HG02588 (cell line): Measurements from ENCODE around the gene FSD2.
"Not testable (repeated sequence)": the region's sequence is repeated elsewhere in the genome, so short reads cannot be mapped to it uniquely, and the experiment has no call there.

Experiments
- ATAC-seq: cut with Tn5 transposase; IDR thresholded peaks from one replicate; pipeline ENCODE4 v1.9.1; 2021; ENCODE audit warnings: mild to moderate bottlenecking, moderate library complexity; ENCODE audit not compliant: unreplicated experiment

FSD2 gene

DNA sequence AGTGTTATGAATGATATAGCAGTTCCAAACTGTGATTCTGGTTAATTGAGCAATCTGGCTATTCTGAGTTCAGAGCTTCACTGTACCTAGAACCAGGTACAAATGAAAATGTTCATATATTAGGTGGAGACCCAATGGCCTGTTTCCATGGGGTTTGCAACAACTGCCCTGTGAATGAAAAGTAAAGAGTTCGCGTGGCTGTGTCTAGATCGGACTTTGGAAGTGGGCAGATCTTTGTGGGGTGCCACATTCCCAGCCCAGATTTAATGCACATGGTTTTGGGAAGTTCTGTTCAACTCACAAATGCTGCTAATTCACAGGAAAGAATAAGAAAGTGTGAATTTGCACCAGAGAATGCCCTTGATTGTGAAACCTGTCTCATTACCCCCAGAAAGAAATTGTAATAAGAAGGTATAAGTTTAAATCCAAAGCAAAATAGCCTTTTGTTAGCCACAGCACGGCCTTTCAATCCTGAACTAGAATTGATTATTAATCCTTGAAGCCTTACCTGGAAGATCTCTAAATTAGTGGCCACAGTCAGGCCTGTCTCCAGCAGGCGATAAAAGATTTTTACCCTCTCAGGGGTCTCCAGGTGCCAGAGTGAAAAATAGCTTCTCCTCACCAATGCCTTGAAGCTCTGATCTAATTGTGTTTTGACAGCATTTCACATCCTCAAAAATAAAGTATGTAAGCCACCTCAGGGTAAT, 26.2 kb upstream of the FSD2 start:
- no peak for ATAC-seq

DNA sequence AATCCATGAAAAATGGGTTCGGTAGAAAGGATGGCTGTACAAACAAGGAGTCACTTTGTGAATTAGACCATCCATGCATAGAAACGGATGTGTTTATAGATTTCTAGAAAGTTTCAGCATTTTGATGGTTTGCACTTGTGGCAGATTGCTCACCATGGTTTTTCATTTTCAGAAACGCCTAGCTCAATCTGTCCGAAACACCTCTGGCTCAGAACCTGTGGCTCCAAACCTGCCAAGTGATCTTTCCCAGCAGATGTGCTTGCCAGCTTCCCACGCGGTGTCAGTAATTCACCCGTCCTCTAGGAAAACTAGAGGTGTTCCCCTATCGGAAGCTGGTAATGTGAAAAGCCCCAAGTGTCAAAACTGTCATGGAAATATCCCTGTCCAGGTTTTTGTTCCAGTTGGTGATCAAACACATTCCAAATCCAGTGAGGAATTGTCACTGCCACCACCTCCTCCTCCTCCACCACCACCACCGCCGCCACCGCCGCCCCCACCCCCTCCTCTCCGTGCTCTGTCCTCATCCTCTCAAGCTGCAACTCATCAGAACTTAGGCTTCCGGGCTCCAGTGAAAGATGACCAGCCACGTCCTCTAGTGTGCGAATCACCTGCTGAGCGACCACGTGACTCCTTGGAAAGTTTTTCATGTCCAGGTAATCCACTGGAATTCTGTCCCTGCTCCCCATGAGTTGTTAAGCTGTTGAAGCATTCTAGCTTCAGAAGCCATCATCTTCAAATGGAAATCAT, 24.7 kb upstream of the FSD2 start:
- no peak for ATAC-seq

DNA sequence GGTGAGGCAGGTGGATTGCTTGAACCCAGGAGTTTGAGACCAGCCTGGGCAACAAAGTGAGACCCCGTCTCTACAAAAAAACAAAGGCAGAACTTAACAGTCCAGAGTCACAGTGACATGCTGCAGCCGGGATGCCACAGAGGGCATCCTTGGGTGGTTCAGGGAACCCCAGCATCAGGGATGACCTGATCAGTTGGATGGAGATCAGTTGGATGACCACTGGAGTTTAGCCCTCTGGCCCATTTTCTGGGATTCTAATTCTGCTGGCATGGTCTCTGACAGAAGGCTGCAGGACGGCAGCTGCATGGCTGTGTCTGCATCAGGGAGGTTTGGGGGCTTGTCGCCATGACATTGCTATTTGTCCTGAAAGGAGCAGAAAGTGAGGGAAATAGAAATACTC, 23.4 kb upstream of the FSD2 start:
- no peak for ATAC-seq

DNA sequence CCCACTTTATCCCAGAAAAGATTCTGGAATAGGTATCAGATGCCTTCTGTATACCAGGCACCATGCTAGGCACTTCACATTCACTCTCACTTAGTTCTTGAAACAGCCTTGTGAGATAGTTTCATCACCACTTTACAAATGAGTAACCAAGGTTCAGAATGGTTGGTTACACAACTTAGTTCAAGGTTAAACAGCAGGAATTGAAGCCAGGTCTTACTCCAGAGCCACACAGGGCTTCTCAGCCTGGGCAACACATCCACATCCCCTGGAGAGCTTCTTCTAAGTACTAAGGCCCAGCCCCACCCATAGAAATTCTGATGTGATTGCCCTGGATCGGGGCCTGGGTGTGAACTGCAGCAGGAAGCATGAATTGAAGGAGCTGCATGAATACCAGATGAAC, 22.2 kb upstream of the FSD2 start:
- no peak for ATAC-seq

DNA sequence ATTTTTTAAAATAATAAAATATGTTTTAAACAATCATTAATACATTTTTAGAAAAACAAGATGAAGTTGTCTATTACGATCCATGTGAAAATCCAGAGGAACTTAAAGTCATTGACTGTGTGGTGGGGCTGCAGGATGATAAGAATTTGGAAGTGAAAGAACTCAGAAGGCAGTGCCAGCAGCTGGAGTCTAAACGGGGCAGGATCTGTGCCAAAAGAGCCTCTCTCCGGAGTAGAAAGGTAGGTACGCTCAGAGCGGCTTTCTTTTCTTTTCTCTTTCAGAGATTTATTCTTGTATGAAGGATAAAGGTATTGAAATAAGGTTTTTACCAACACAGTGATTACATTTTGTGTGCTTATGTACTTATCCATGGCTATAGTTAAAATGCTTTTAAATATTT, 17.2 kb upstream of the FSD2 start:
- ATAC-seq, result no peak

DNA sequence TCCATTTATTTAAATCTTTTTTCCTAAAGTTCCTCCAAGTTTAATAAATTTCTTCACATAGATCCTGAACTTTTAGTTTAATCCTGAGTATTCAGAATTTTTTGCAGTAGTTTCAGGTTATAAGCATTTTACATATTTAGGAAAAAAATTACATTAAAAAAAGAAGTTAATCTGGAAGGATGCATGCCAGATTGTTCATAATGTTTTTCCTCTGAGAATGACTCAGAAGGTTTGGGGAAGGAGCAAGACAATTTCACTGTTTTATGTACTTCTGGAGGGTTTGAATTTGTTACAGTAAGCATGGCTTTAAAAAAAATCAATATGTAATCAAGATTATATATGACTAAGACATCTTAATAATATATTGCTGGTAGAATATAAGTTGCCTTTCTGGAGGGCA, 16.0 kb upstream of the FSD2 start:
- not testable (repeated sequence) for ATAC-seq

DNA sequence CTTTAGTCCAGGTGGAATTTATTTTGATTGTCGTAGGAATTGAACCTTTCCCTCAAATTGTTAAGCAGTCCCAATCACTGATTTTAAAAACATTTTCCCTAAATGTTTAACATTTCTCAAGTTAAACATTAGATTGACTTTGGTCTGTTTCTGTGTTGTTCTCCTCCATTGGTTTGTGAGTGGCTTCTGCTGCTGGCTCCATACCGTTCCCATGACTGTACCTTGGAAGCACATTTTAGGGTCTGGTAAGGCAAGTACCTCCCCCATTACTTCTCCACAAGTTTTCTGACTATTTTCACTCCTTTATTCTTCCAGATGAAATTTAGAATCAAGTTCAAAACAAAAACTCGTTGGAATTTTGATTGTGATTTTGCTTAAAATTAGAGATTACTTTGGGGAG, 15.5 kb upstream of the FSD2 start:
- not testable (repeated sequence) for ATAC-seq

DNA sequence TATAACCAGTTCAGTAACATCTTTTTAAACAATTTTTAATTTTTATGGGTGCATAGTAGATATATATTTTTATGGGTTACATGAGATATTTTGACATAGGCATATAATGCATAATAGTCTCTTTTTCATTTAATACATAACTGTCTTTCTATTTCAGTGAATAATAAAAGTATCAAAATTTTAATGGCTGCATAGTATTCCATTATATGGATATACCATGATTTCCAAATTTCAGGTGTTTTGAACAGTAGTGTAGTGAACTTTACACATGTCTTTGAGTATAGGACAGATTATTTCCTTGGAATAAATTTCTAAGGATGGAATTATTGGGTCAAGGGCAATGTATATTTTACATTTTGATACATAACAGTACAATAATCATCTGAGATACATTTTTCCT, 14.3 kb upstream of the FSD2 start:
- ATAC-seq, result no peak

DNA sequence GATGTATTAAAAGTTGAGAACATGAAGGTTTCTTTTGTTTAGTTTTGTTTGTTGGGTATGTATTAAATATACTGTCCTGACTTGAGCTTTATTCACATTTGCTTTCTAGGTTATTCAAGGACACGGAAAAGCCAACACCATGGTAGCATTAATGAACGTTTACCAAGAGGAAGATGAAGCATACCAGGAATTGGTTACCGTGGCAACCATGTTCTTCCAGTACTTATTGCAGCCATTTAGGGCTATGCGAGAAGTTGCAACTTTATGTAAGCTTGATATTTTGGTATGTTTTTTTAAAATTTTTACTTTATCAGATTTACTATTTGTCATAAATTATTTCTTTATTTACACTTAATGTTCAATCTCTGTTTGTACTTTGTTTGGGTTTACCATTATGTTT, 7.1 kb upstream of the FSD2 start:
- ATAC-seq, result no peak

DNA sequence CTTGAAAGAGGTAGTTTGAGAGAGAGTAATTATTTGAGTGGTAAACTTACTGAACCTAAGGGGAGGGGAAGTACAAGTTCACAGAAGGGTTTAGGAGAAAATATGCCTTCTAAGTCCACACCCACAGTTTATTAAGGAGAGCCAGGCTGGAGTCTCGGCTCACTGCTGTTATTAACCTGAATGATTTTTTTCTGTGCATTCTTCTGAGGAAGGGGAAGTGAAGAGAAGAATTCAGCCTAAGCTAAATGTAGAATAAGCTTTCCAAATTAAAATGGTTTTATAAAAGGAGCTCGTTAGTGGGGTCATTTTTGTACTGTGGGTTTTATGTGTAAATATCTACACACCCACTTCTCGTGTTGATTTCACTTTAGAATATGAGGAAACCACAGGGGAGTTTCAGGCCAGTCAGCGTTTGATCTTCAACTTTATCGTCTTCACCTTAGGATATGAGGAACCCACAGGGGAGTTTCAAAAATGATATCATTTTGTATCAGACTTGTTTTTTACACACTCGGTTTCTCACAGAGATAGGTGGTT, 5.1 kb upstream of the FSD2 start:
- ATAC-seq, result no peak

DNA sequence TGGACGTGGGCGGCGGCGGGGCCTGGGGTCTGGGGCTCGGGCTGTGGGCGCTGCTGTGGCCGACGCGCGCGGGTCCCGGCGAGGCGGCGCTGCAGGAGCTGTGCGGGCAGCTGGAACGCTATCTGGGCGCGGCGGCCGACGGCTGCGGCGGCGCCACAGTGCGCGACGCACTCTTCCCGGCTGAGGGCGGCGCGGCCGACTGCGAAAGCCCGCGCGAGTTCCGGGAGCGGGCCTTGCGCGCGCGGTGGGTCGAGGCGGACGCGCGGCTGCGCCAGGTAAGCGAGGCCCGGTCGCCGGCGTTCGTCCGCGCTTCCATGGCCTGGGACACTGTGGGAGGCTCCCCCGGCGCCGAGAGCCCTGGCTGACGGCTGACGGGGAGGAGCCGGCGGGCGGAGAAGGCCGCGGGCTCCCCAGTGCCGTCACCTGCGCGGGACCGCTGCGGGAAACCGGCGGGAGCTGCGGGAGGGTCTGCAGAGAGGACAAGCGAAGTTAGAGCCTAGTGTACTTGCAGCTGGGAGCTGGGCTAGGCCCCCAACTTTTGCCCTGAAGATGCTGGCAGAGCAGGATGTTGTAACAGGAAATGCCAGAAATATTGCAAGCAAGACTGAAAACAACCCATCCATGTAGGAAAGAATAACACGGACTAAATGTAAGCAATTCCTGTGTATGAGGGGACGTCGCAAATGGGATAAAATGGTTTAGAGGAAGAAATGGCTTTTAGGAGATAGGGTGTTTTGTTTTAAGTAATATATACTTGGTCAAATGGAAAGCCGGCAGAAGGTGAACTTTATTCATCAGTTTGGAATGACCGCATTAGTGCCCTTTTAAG, 4.4 kb upstream of the FSD2 start:
- peak; percentile 24 for ATAC-seq

DNA sequence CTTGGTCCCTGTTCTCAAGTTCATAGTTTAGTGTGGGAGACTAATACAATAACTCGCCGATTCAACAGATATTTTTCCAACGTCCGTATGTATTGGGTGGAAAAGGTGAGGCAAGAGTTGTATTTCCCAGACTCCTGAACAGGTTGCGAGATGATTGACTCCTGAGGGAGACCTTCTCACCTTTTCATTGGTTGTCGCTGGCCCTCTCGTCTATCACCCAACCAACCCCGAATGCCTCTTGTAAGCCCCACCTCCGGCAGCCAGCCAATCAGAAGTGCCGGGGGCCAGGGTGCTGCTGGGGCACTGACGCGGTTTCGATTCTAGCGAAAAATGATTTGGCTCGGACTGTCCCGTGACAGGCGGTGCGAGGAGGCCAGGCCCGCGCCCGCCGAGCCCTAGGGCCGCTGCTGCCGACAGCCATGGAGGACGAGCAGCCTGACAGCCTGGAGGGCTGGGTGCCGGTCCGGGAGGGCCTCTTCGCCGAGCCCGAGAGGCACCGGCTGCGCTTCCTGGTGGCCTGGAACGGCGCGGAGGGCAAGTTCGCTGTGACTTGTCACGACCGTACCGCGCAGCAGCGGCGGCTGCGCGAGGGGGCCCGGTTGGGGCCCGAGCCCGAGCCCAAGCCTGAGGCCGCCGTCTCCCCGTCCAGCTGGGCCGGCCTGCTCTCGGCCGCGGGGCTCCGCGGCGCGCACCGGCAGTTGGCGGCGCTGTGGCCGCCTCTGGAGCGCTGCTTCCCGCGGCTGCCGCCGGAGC, 3.6 kb upstream of the FSD2 start, which contains the start of gene WHAMM:
Gene WHAMM, plus strand, starts transcription at position 321 of the 753 bp plus-strand sequence. Its CDS starts 99 bp downstream, at position 420.
- peak; percentile 79 for ATAC-seq

DNA sequence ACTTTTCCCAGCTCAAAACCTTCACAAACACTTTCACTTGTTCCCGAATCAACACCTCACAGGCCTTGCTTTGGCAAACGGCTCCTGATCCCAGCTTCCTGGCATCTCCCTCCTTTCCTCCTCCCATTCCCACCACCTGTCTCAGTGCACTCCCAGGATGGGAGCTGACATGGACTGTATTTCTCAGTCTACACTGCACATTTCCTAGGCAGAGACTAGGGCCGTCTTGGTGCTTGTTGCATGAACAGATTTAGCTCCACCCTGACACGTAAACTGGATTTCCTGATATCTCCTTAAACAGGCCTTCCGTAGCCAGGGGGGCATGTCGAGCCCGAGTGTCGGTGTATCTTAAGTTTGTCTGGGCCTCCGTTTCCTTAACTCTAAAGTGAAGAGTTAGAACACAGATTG, 2.8 kb upstream of the FSD2 start:
- ATAC-seq, result no peak

DNA sequence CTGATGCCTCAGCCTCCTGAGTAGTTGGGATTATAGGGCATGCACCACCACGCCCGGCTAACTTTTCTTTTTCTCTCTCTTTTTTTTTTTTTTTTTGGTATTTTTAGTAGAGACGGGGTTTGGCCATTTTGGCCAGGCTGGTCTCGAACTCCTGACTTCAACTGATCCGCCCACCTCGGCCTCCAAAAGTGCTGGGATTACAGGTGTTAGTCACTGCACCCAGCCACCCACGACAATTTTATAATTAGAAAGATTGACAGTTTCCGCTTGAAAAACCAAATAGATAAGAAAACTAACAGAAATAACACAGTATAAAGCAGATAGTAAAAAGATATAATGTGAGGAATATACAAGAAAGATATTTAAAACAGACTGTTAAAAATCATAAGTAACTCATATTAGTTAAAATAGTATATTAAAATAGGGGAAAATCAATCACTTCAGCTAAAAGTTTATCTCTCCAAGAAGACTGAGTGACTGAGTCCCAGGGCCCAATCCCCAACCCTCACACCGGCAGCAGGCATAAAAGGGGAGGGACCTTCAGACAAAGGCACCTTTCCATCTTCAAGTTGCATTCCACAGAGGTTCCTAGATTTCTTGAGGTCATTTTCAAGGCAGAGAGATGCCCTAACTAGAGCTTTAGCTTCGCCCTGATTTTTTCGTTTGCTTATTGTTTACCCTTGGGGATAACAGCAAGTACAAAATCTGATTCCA, 2.2 kb upstream of the FSD2 start:
- no peak for ATAC-seq

DNA sequence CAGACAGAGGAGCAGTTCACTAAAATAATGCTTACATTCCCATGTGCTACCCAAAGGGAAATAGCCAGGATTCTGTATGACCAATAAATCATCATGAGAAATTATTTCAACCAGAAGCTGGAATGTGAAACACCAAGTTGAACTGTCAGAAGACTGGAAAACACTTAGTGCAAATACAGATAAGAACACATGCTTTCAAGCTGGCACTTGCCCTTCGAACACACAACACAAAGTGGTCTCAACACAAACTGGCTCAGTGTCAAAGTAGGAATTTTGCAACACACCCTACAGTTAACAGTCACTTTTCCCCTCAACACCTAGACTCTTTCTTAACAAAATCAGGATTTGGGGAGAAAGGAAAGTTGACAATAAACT, 1.3 kb downstream of the FSD2 start:
- no peak for ATAC-seq

DNA sequence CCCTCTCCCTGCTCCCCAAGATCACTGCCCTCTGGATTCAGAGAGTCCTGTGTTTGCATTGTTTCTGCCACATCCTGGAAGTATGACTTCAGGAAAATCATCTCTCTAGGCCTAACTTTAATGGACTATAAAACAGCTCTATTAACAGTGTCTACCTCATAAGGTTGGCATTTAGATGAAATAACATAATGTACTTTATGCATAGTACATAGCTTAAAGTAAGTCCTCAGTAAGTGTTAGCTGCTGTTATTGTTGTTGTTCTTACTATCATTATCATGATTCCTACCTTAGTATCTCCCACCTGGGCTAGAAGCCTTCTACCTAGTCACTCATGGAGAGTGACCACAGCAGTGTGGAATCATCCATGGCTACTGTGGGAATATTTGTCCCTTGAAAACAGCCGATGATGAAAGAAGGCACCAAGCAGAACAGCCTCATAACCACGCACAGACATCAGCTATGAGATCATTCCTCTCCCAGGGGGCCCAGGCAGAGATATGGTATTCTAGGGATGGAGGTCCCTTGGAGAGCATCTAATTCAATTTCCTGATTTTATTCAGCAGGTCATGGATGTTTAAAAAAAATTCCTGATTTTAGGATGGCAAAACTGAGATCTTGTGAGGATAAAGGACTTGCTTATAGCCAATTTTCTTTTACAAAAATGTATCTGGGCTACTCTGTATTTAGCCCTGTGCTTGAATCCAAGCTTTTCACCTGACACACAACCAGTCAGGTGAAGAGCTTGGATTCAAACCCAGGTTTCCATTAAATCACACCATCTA, 1.9 kb downstream of the FSD2 start:
- no peak for ATAC-seq

DNA sequence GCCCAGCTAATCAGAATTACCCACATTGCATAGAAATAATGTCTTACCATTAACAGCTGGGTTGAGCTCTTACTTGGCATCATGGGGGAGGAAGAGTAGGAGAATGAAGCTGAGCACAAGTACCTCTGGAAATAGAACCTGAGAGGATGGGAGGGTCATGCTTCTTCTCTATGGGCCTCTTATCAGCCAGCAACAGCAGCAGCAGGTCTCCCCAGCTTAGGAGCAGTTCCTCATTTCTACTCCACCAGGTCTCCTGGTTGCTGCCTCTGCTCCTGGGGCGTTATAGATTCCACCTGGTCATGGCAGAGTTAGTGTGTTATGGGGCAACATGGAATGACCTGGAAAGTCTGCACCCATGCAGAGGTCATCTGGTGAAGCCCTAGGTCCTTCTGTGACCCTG, 3.4 kb downstream of the FSD2 start:
- ATAC-seq, result no peak

DNA sequence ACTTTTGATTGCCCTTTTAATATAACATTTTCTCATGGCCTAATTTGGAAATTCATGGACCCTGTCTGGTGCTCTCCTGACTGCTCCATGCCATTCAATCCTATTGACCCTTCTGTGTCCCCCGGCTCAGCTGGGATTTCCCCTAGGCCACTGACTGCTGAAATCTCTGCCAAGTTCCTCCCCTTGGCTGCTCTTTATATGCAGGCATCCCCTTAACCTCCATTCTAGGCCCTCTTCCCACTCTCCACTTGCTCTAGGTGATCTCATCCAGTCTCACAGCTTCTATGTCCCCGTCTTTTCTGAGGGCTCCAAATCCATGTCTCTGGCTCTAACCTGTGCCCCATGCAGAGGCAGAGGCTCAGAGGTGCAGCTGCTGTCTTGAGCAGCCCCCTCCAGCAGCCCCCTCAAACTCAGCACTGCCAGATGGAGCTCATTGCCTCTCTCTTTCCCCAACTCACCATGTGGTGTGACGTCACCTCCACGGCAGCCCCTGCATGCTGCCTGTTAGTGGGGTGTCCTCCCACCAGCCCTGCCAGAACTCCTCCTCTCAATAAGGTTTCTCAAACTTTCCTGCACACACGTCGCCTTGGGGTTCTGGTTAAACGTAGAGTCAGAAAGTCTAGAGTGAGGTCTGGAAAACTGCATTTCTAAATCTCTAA, 6.6 kb downstream of the FSD2 start:
- no peak for ATAC-seq
